Fibroblast of lung (primary cell): ENCODE measurements around the gene RNASE7.

Experiments used
- EZH2 ChIP-seq: IDR thresholded peaks from 2 replicates; pipeline ENCODE4 v1.5.1; 2012; ENCODE audit warnings: low read length, control low read depth, mild to moderate bottlenecking; ENCODE audit errors: missing control alignments
- TF ChIP-seq, protein P1 (sequence below), 2 donors: IDR thresholded peaks in 1 of 2; conservative IDR thresholded peaks in 1 of 2; 1 replicate in 1 of 2; 2 replicates in 1 of 2; pipeline ENCODE4 v1.5.1; 2011 to 2012; ENCODE audit warnings: low read length in 2 of 2, control low read depth in 1 of 2, inconsistent platforms in 1 of 2, low read depth in 1 of 2, mild to moderate bottlenecking in 1 of 2

DNA sequence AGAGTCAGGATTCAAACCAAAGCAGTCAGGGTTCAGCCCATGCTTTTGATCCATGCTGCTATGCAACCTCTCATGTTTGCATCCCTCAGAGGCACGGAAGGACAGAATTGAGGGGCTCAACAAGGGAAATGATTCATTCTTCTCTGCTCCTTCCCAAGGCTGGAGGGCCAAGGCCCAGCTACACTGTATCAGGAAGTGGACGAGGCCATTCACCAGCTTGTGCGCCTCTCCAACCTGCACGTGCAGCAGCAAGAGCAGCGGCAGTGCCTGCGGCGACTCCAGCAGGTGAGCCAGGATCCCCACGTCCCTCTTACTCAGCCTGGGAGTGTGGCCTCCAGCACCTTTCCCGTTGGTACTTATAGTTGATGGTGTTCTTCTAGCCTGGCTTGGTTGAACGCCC lies 36.6 kb downstream of the RNASE7 start:
- TF ChIP-seq, protein P1, sequence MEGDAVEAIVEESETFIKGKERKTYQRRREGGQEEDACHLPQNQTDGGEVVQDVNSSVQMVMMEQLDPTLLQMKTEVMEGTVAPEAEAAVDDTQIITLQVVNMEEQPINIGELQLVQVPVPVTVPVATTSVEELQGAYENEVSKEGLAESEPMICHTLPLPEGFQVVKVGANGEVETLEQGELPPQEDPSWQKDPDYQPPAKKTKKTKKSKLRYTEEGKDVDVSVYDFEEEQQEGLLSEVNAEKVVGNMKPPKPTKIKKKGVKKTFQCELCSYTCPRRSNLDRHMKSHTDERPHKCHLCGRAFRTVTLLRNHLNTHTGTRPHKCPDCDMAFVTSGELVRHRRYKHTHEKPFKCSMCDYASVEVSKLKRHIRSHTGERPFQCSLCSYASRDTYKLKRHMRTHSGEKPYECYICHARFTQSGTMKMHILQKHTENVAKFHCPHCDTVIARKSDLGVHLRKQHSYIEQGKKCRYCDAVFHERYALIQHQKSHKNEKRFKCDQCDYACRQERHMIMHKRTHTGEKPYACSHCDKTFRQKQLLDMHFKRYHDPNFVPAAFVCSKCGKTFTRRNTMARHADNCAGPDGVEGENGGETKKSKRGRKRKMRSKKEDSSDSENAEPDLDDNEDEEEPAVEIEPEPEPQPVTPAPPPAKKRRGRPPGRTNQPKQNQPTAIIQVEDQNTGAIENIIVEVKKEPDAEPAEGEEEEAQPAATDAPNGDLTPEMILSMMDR (conservative IDR thresholded peaks at IDR 0.05 in 1 of 2, IDR thresholded peaks at IDR 0.05 in 1 of 2; ENCODE audit: low read depth in 1 of 2, low read length in 2 of 2), result no peak
- TF ChIP-seq EZH2, result no peak
